HCT116 (cell line): ENCODE measurements around the gene UBE2D3. TPM values are rescaled to one million over a fixed set of nuclear protein-coding genes. Genes with fewer than 3 reads are reported as not detected.
A peak's percentile ranks its signal among the peaks of the same experiment; 100 is the strongest.

Experiments
- ATAC-seq: fragments of 200-7000 bp; cut with Tn5 transposase; 2 replicates; pipeline ENCODE4 v1.9.1; 2020; ENCODE audit warnings: mild to moderate bottlenecking, moderate library complexity
- BruUV-seq: library from RNA; stranded (reverse); fragments of 400-500 nt; replicated peaks from 2 replicates; lab custom pipeline; 2021; lab: Mats Ljungman, UMichigan
- CTCF ChIA-PET: fragments of 300-600 bp; sonication (Branson Sonifier 250); formaldehyde crosslinking; loops from one replicate; lab custom pipeline; 2021; ENCODE audit warnings: antibody characterized with exemption; lab: Charles Lee
- POLR2A ChIA-PET: fragments of 300-600, 350-600 bp; sonication (Branson Sonifier 250); formaldehyde crosslinking; loops from one replicate; lab custom pipeline; 2021; ENCODE audit warnings: antibody characterized with exemption; lab: Charles Lee
- RAD21 ChIA-PET, 2 experiments: fragments of 300-600 bp; sonication (Branson Sonifier 250); formaldehyde crosslinking; loops; one replicate each; lab custom pipeline; 2023; ENCODE audit warnings: low total read pairs in 2 of 2; ENCODE audit not compliant: uncharacterized antibody in 2 of 2, unreplicated experiment in 2 of 2, low non-redundant PET in 1 of 2; lab: Charles Lee
- DNase-seq: peaks from one replicate; pipeline ENCODE4 v3.0.0-alpha.2; 2010; ENCODE audit warnings: low read depth, low spot score
- H2AFZ ChIP-seq: fragments of 200-600 bp; shearing (Covaris generic), sonication (generic); 2 replicates; pipeline ENCODE4 v1.6.1; 2017; ENCODE audit warnings: low read depth, mixed run types, mixed read lengths, antibody characterized with exemption, low read length; ENCODE audit not compliant: poor library complexity, severe bottlenecking
- H3K27ac ChIP-seq: 2 replicates; pipeline ENCODE4 v1.5.1; 2012; ENCODE audit warnings: low read depth, low read length
- H3K27me3 ChIP-seq: fragments of 200-600 bp; sonication (generic); 2 replicates; pipeline ENCODE4 v1.6.1; 2016; ENCODE audit warnings: mixed run types, low read length, mixed read lengths; ENCODE audit not compliant: insufficient read depth
- H3K36me3 ChIP-seq, 2 experiments: fragments of 200-500 bp in 1 of 2; fragments of 200-600 bp in 1 of 2; sonication (Bioruptor generic) in 1 of 2; sonication (generic) in 1 of 2; 2 replicates each; pipeline versions ENCODE4 v1.5.1 to v1.6.1; 2014 to 2016; ENCODE audit warnings: low read length in 2 of 2, inconsistent platforms in 1 of 2, mixed read lengths in 1 of 2, mixed run types in 1 of 2; ENCODE audit not compliant: insufficient read depth in 2 of 2, control insufficient read depth in 1 of 2
- H3K4me1 ChIP-seq, 2 experiments: fragments of 200-600 bp in 1 of 2; sonication (generic) in 1 of 2; 2 replicates each; pipeline versions ENCODE4 v1.5.1 to v1.6.1; 2012 to 2017; ENCODE audit warnings: low read length in 2 of 2, inconsistent platforms in 1 of 2, mild to moderate bottlenecking in 1 of 2, mixed read lengths in 1 of 2, mixed run types in 1 of 2, moderate library complexity in 1 of 2; ENCODE audit not compliant: insufficient read depth in 2 of 2, control insufficient read depth in 1 of 2
- H3K4me2 ChIP-seq: fragments of 200-600 bp; sonication (generic); 2 replicates; pipeline ENCODE4 v1.6.1; 2017; ENCODE audit warnings: mixed run types, low read length, mixed read lengths
- H3K4me3 ChIP-seq, 2 experiments: fragments of 200-600 bp in 1 of 2; sonication (generic) in 1 of 2; replicated peaks in 1 of 2; 2 replicates each; pipeline ENCODE4 v1.5.1; 2011 to 2016; ENCODE audit warnings: low read length in 2 of 2, control low read depth in 1 of 2, low read depth in 1 of 2, mild to moderate bottlenecking in 1 of 2, mixed read lengths in 1 of 2, mixed run types in 1 of 2
- H3K79me2 ChIP-seq: fragments of 200-600 bp; sonication (generic); 2 replicates; pipeline ENCODE4 v1.6.1; 2017; ENCODE audit warnings: mild to moderate bottlenecking, mixed run types, low read length, moderate library complexity, mixed read lengths; ENCODE audit not compliant: insufficient read depth
- H3K9ac ChIP-seq: fragments of 200-600 bp; sonication (generic); 2 replicates; pipeline ENCODE4 v1.6.1; 2016; ENCODE audit warnings: low read length, mixed read lengths
- H3K9me2 ChIP-seq: fragments of 200-600 bp; sonication (generic), shearing (Covaris generic); 2 replicates; pipeline ENCODE4 v1.6.1; 2017; ENCODE audit warnings: mixed run types, mild to moderate bottlenecking, moderate library complexity; ENCODE audit not compliant: insufficient read depth
- H3K9me3 ChIP-seq, 2 experiments: fragments of 200-500 bp in 1 of 2; fragments of 200-600 bp in 1 of 2; sonication (Bioruptor generic) in 1 of 2; sonication (generic) in 1 of 2; 2 replicates each; pipeline ENCODE4 v1.6.1; 2014 to 2017; ENCODE audit warnings: low read length in 2 of 2, mixed read lengths in 2 of 2, inconsistent platforms in 1 of 2, low read depth in 1 of 2, mild to moderate bottlenecking in 1 of 2, mixed run types in 1 of 2, moderate library complexity in 1 of 2; ENCODE audit not compliant: control insufficient read depth in 1 of 2, insufficient read depth in 1 of 2
- H4K20me1 ChIP-seq: fragments of 200-600 bp; sonication (generic), shearing (Covaris generic); 2 replicates; pipeline ENCODE4 v1.6.1; 2017; ENCODE audit warnings: mixed run types, mild to moderate bottlenecking, moderate library complexity; ENCODE audit not compliant: insufficient read depth
- EZH2phosphoT487 ChIP-seq: fragments of 200-600 bp; IDR thresholded peaks from 2 replicates; pipeline ENCODE4 v1.6.1; 2018; ENCODE audit warnings: antibody characterized with exemption, borderline replicate concordance
- POLR2A ChIP-seq: IDR thresholded peaks from 2 replicates; pipeline ENCODE4 v1.7.0; 2011; ENCODE audit warnings: borderline replicate concordance; ENCODE audit not compliant: insufficient read depth, insufficient read length; ENCODE audit errors: extremely low read depth
- POLR2AphosphoS5 ChIP-seq: IDR thresholded peaks from 2 replicates; pipeline ENCODE4 v1.6.1; 2011; ENCODE audit warnings: mild to moderate bottlenecking, low read depth, low read length, moderate library complexity
- RAD21 ChIP-seq: IDR thresholded peaks from 2 replicates; pipeline ENCODE4 v1.6.1; 2012; ENCODE audit warnings: low read depth, mild to moderate bottlenecking
- YY1 ChIP-seq: IDR thresholded peaks from 2 replicates; pipeline ENCODE4 v1.6.1; 2011; ENCODE audit warnings: low read length, low read depth, moderate library complexity, mild to moderate bottlenecking; ENCODE audit not compliant: insufficient replicate concordance; ENCODE audit errors: extremely low read depth
- ZBTB33 ChIP-seq: IDR thresholded peaks from 2 replicates; pipeline ENCODE4 v1.6.1; 2011; ENCODE audit warnings: mild to moderate bottlenecking, low read length, moderate library complexity; ENCODE audit not compliant: insufficient replicate concordance; ENCODE audit errors: extremely low read depth
- intact Hi-C: fragments of 100-400 bp; cut with micrococcal nuclease; formaldehyde crosslinking; loops from 2 replicates; pipeline ENCODE4 v1.10.0; 2022
- total RNA-seq: library from RNA; stranded (reverse); gene quantifications from one replicate; pipeline ENCODE4 v1.2.1, GENCODE V29; 2021; ENCODE audit not compliant: unreplicated experiment

The UBE2D3 gene
- total RNA-seq, 1 experiment from 2014 or later = 302 TPM

DNA sequence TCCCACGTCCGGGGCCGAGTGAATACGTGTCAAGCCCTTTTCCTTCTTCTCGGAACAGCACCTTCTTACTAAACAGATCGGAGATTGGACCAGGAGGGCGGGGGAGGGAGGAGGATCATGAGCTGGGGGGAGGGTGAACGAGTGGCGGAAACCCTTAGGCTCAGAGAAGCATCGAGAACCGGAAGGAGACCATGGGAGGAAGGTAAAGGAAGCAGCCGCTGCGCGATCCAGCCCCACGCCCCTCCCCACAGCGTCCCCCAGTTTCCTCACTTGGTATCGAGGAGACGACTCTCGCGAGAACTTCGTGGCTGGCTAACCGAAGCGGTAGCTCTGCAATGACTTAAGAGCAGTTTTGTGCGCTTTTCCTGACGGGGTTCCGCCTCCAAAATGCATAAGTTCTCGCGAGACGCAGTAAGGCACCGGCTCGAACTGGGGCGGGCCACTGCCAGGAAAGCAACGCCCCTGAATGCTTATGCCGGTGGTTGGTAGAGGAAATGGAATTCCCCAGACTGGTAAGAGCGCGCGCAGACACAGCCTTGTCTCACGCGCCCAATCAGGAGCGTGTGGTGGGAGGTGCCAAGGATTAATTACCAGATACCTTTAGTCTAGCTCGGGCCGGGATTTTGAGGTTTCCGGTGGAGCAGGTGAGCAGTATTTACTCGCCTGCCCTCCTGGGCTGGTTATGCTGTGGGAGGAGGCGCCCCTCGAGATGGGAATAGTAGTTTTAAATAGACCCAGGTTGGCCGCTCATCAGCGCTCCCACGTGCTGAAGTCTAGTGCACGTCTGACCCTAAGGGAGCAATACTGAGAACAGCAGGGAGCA, 534 bp upstream of the UBE2D3 start:
- Histone ChIP-seq H3K27ac (peak overlapping the region; percentile 90), H3K9me3 (no peaks in the 10 kb centered on the region), H3K79me2 (peaks cover 77% of the 10 kb centered on the region), H3K4me3 (peak overlapping the region; percentile 76 to 83), H3K9ac (peak overlapping the region; percentile 93), H3K36me3 (peaks cover 8 to 23% of the 10 kb centered on the region in 2 experiments; a peak in 2 of 4 replicates), H3K4me1 (peaks cover 9 to 27% of the 10 kb centered on the region in 2 experiments), H4K20me1 (peaks cover 21% of the 10 kb centered on the region; the same call in 1 of the 2 replicates), H2AFZ (no peak overlapping the region), H3K9me2 (no peaks in the 10 kb centered on the region), H3K4me2 (peak overlapping the region; percentile 75), H3K27me3 (no peaks in the 10 kb centered on the region)
- peak; percentile 100 for DNase-seq
- no TSS peak for BruUV-seq
- intact Hi-C loops = loop anchor here (1.0 to 10.0 kb wide), 5 partner anchors 40 to 381 kb away; partner anchors contain the start of genes BDH2 and CISD2
- ATAC-seq = peak; percentile 84
- RAD21 ChIA-PET = interaction anchor here (0.9 to 1.5 kb wide), 4 partner anchors 41 to 272 kb away, joined by 3 to 5 read pairs (median 3); partner anchors contain the start of gene CISD2 (in 1 of the 2)
- CTCF ChIA-PET = interaction anchor here (0.9 to 1.7 kb wide), 3 partner anchors 207 to 397 kb away, joined by 3 to 7 read pairs (median 3); no protein-coding TSS in a partner anchor
- TF ChIP-seq POLR2AphosphoS5 (peak; percentile 89), YY1 (peak; percentile 4), POLR2A (peak; percentile 91), EZH2phosphoT487 (no peak), RAD21 (no peak), ZBTB33 (peak; percentile 98)
- POLR2A ChIA-PET = interaction anchor here (0.6 to 3.5 kb wide), 20 partner anchors 8 to 1385 kb away, joined by 3 to 49 read pairs (median 5); partner anchors contain the start of genes CISD2 and MANBA
